GM18505 (cell line): ENCODE data around the gene EMC9.
A peak's percentile ranks its signal among the peaks of the same experiment; 100 is the strongest.

Source experiments
- ATAC-seq: cut with Tn5 transposase; IDR thresholded peaks from one replicate; pipeline ENCODE4 v1.9.1; 2021; ENCODE audit not compliant: unreplicated experiment
- POLR2A ChIP-seq: IDR thresholded peaks from 4 replicates; pipeline ENCODE4 v1.6.1; 2011; ENCODE audit warnings: borderline replicate concordance; ENCODE audit not compliant: insufficient read depth, insufficient read length; ENCODE audit errors: extremely low read depth

EMC9 gene

GRCh38 chr14:24141097-24141880 lies at the start of gene EMC9:
EMC9 (minus strand) TSS chr14:24141591; CDS start chr14:24141304, 287 bp downstream.
- peak; percentile 83 for ATAC-seq
- peak; percentile 97 for TF ChIP-seq POLR2A

DNA sequence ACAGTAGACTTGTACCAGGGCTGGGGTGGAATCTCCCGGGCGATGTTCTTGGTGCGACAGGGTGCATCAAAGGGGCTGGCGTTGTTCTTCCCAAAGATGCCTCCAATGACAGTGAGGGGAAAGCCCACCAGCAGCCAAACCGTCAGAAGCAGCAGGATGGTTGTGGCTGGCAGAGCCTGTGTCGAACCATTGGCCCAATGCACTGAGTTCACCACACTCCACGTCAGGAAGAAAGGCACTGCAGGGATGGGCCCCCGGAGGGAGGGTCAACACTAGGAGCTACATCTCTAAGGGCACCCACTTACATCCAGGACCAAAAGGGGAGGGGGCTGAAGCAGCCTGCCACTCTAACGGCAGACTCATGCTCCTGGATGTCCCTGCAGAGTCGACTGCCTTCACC lies 49.0 kb upstream of the EMC9 start:
- no peak for ATAC-seq
- no peak for TF ChIP-seq POLR2A

- ATAC-seq = no peak
- TF ChIP-seq POLR2A = no peak
These were observed 48.1 kb upstream of the EMC9 start for GRCh38 chr14:24189460-24189859.

DNA sequence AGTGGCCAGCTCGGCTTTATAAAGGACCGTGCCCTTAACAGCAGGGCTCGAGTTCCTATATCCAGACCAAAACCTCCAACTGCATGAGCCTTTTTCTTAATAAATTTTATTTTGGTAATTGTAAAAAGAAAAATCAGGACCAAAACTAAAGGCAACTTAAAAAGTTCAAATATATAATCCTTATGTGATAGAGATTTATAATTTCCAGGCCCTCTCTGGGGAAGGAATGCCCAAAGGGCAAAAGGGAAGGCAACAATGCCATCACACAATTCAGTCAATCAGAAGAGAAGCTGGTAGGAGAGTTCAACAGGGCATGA lies 47.6 kb upstream of the EMC9 start:
- no peak for TF ChIP-seq POLR2A
- ATAC-seq = no peak

GRCh38 chr14:24188251-24189058 lies 47.1 kb upstream of the EMC9 start, which contains the start of gene IPO4:
IPO4 (minus strand) TSS chr14:24188816; CDS start chr14:24188787, 29 bp downstream.
- peak; percentile 86 for ATAC-seq
- peak; percentile 88 for TF ChIP-seq POLR2A

GRCh38 chr14:24187539-24187915 lies 46.1 kb upstream of the EMC9 start:
- no peak for ATAC-seq

DNA sequence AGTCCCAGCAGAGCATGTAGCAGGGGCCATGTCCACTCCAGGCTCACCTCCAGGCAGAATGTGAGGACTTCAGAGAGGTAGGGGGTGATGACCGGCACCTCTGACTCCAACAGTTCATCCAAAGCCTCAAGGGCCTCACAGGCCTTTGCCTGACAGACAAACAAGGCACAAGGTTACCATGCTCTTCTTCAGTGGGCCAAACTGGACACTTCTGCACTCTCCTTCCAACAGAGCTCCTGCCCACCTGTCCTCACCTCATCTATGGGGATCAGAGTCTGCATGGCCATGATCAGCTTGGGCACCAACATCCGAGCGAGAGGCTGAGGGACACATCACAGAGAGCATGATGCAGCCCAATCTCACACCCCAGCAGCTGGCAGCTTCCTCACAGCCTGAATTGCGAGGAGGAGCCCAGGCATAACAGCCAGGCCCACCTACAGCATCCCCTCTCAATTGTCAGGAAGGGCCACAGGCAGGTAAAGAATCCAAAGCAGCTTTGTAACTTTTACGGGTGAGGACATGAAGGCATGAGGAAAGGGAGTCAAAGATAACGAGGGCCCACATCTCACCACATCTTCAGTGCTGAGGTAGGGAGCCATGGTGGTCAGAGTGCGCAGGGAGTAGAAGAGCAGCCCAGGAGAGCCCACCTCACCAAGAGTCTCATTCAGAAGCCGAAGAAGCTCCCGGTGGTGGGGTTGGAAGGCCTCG lies 45.6 kb upstream of the EMC9 start:
- no peak for ATAC-seq
- no peak for TF ChIP-seq POLR2A

More at GRCh38 chr14:24187539-24187915, 46.1 kb upstream of the EMC9 start:
- no peak for TF ChIP-seq POLR2A

GRCh38 chr14:24185741-24186140 lies 44.4 kb upstream of the EMC9 start:
- TF ChIP-seq POLR2A = no peak
- no peak for ATAC-seq

DNA sequence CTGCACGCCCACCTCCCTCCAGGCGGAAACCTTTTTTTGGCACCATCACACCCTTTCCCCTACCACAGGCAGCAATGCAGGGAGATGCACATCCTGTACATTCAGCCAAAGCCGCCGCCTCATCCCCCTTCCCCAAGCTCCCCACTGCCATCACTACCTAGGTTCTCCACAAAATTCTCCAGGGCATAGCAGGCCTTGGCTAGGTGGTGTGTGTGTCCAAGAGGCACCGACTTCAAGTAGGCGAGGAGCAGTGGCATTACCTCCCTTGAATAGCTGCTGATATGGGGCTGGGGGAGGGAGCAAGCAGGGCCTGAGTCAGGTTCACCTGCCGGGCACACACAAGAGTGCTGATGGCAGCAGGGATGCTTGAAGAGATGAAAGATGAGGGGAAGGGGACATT lies 43.6 kb upstream of the EMC9 start:
- no peak for TF ChIP-seq POLR2A
- ATAC-seq = no peak

- ATAC-seq = no peak
- TF ChIP-seq POLR2A = no peak
These were observed 42.9 kb upstream of the EMC9 start for GRCh38 chr14:24184104-24184970.

- no peak for ATAC-seq
- TF ChIP-seq POLR2A = no peak
These were observed 41.7 kb upstream of the EMC9 start for GRCh38 chr14:24183014-24183481.

DNA sequence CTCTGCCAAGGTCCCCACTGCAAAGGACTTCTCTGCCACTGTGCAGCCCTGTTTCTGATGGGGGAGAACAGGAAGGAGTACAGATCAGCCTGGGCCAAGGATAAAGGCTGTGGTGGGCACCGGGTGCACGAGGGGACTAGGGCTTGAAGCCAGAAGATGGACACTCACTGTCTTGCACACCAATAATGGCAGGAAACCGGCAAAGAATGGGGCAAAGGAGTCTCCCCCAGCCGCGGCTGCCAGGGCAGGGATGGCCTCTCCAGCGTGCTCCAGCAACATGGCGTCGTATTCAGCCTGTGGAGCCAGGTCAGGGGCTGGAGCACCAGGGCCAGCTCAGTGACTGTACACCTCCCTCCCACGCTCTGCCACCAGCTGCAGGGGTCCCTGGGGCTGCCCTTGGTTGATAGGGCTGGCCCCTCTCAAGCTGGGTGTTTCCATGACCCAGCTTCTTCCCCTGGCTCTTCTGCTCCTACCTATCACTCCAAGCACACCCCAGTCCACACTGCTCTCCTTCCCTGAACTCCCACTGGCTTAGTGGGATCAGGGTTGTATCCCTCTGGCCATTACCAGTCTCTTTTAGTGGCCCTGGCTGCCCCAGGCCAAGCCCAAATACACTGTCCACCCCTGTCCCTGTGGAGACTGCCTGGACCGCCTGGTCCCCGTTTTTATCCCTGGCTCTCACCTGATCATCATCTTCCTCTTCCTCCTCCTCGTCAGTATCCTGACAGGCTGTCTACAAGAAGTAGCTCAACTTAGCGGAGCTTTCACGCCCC lies 40.9 kb upstream of the EMC9 start:
- TF ChIP-seq POLR2A = no peak
- no peak for ATAC-seq
